H1 (cell line): ENCODE data around the gene CCDC195. TPM values are rescaled to one million over a fixed set of nuclear protein-coding genes. Genes with fewer than 3 reads are reported as not detected.

Experiments
- CTCF ChIA-PET: fragments of 300-600 bp; sonication (Branson Sonifier 250); formaldehyde crosslinking; loops from one replicate; lab custom pipeline; 2021; ENCODE audit not compliant: partially characterized antibody; lab: Charles Lee
- POLR2A ChIA-PET: fragments of 300-600 bp; sonication (Branson Sonifier 250); formaldehyde crosslinking; loops from one replicate; lab custom pipeline; 2021; ENCODE audit warnings: inconsistent platforms; ENCODE audit not compliant: partially characterized antibody; lab: Charles Lee
- DNase-seq, 2 experiments: peaks; one replicate each; pipeline versions ENCODE4 v3.0.0 to v3.0.0-alpha.2; 2010 to 2022; ENCODE audit warnings: low spot score in 2 of 2, low read depth in 1 of 2, mixed read lengths in 1 of 2
- FAIRE-seq: peaks from 2 replicates; lab custom pipeline; 2011; peaks lifted over from hg19 to GRCh38; lab: Jason Lieb, UNC
- H2AFZ ChIP-seq: 2 replicates; pipeline ENCODE4 v1.8.1; 2012; ENCODE audit warnings: low read length, inconsistent platforms
- H2AK5ac ChIP-seq: 2 replicates; pipeline ENCODE4 v1.6.1; 2013; ENCODE audit warnings: low read depth, low read length
- H2BK120ac ChIP-seq: replicated peaks from 2 replicates; pipeline ENCODE3; 2013; ENCODE audit warnings: low read depth, low read length, inconsistent platforms
- H2BK12ac ChIP-seq: 2 replicates; pipeline ENCODE4 v1.6.1; 2013; ENCODE audit warnings: low read depth, low read length
- H2BK15ac ChIP-seq: 2 replicates; pipeline ENCODE4 v1.6.1; 2013; ENCODE audit warnings: low read length
- H2BK20ac ChIP-seq: 2 replicates; pipeline ENCODE4 v1.6.1; 2013; ENCODE audit warnings: low read length
- H2BK5ac ChIP-seq: 2 replicates; pipeline ENCODE4 v1.6.1; 2013; ENCODE audit warnings: low read depth, low read length
- H3K14ac ChIP-seq: 2 replicates; pipeline ENCODE4 v1.6.1; 2013; ENCODE audit warnings: inconsistent platforms; ENCODE audit not compliant: insufficient read length
- H3K18ac ChIP-seq: 2 replicates; pipeline ENCODE4 v1.6.1; 2013; ENCODE audit warnings: low read length; ENCODE audit errors: extremely low read depth
- H3K23ac ChIP-seq: 2 replicates; pipeline ENCODE4 v1.6.1; 2013; ENCODE audit warnings: inconsistent platforms; ENCODE audit not compliant: insufficient read length
- H3K23me2 ChIP-seq: 2 replicates; pipeline ENCODE4 v1.6.1; 2013; ENCODE audit warnings: low read depth, low read length
- H3K27ac ChIP-seq: 2 replicates; pipeline ENCODE4 v1.6.1; 2011; ENCODE audit warnings: low read depth, low read length, inconsistent platforms
- H3K27me3 ChIP-seq, 4 experiments: replicated peaks in 1 of 4; 1 replicate in 1 of 4; 2 replicates in 3 of 4; pipeline versions ENCODE4 v1.6.1 to v1.8.1; 2011 to 2013; ENCODE audit warnings: low read length in 3 of 4, mild to moderate bottlenecking in 3 of 4, inconsistent platforms in 2 of 4, mixed read lengths in 2 of 4, moderate library complexity in 1 of 4; ENCODE audit not compliant: control insufficient read depth in 3 of 4, insufficient read depth in 3 of 4; ENCODE audit errors: extremely low read depth in 1 of 4
- H3K36me3 ChIP-seq, 4 experiments: 2 replicates each; pipeline versions ENCODE4 v1.6.1 to v1.8.1; 2011 to 2013; ENCODE audit warnings: mild to moderate bottlenecking in 4 of 4, low read length in 3 of 4, moderate library complexity in 2 of 4, control low read depth in 1 of 4, inconsistent platforms in 1 of 4; ENCODE audit not compliant: insufficient read depth in 4 of 4, control insufficient read depth in 2 of 4
- H3K4ac ChIP-seq: replicated peaks from 2 replicates; pipeline ENCODE3; 2013; ENCODE audit warnings: low read length, low read depth, mixed read lengths, inconsistent platforms; ENCODE audit not compliant: insufficient read length
- H3K4me1 ChIP-seq, 4 experiments: replicated peaks in 1 of 4; 1 replicate in 1 of 4; 2 replicates in 3 of 4; pipeline versions ENCODE4 v1.6.1 to v1.8.1; 2011 to 2013; ENCODE audit warnings: low read length in 3 of 4, inconsistent platforms in 2 of 4, mixed read lengths in 1 of 4; ENCODE audit not compliant: insufficient read depth in 4 of 4, control insufficient read depth in 3 of 4
- H3K4me2 ChIP-seq, 2 experiments: 2 replicates each; pipeline versions ENCODE4 v1.6.1 to v1.8.1; 2011 to 2013; ENCODE audit warnings: low read depth in 2 of 2, low read length in 2 of 2, control low read depth in 1 of 2, inconsistent platforms in 1 of 2, mild to moderate bottlenecking in 1 of 2; ENCODE audit not compliant: insufficient read depth in 1 of 2
- H3K4me3 ChIP-seq, 4 experiments: fragments of 200-600, 300-600 bp in 1 of 4; sonication (generic), shearing (Covaris generic), sonication (Bioruptor Twin) in 1 of 4; 2 replicates each; pipeline versions ENCODE4 v1.5.1 to v1.8.1; 2011 to 2016; ENCODE audit warnings: low read length in 4 of 4, low read depth in 3 of 4, control low read depth in 2 of 4, inconsistent platforms in 2 of 4, mild to moderate bottlenecking in 2 of 4, mixed read lengths in 1 of 4, moderate library complexity in 1 of 4; ENCODE audit not compliant: insufficient read depth in 2 of 4; ENCODE audit errors: extremely low read depth in 1 of 4
- H3K56ac ChIP-seq: replicated peaks from 2 replicates; pipeline ENCODE3; 2013; ENCODE audit warnings: low read depth, mild to moderate bottlenecking, mixed read lengths, low read length, inconsistent platforms; ENCODE audit not compliant: insufficient read length
- H3K79me1 ChIP-seq: 2 replicates; pipeline ENCODE4 v1.6.1; 2013; ENCODE audit warnings: low read depth, low read length, control low read depth
- H3K79me2 ChIP-seq, 2 experiments: 2 replicates each; pipeline versions ENCODE4 v1.6.1 to v1.8.1; 2012 to 2013; ENCODE audit warnings: low read length in 2 of 2, mild to moderate bottlenecking in 2 of 2, inconsistent platforms in 1 of 2; ENCODE audit not compliant: insufficient read depth in 2 of 2, control insufficient read depth in 1 of 2
- H3K9ac ChIP-seq, 4 experiments: replicated peaks in 1 of 4; 1 replicate in 1 of 4; 2 replicates in 3 of 4; pipeline versions ENCODE4 v1.6.1 to v1.8.1; 2011 to 2013; ENCODE audit warnings: low read depth in 3 of 4, low read length in 3 of 4, control low read depth in 2 of 4, mild to moderate bottlenecking in 2 of 4, moderate library complexity in 2 of 4, inconsistent platforms in 1 of 4; ENCODE audit errors: extremely low read depth in 1 of 4
- H3K9me3 ChIP-seq, 2 experiments: 2 replicates each; pipeline versions ENCODE4 v1.6.1 to v1.8.1; 2012 to 2013; ENCODE audit warnings: mild to moderate bottlenecking in 2 of 2, moderate library complexity in 2 of 2, control low read depth in 1 of 2, inconsistent platforms in 1 of 2, low read depth in 1 of 2, low read length in 1 of 2, mixed read lengths in 1 of 2; ENCODE audit not compliant: insufficient read depth in 2 of 2
- H4K20me1 ChIP-seq, 2 experiments: replicated peaks in 1 of 2; 2 replicates each; pipeline versions ENCODE3 to v1.8.1; 2011 to 2013; ENCODE audit warnings: inconsistent platforms in 2 of 2, low read length in 2 of 2, mild to moderate bottlenecking in 1 of 2; ENCODE audit not compliant: insufficient read depth in 2 of 2, control insufficient read depth in 1 of 2
- H4K5ac ChIP-seq: 2 replicates; pipeline ENCODE4 v1.6.1; 2013; ENCODE audit warnings: low read length, low read depth, mixed read lengths, inconsistent platforms; ENCODE audit not compliant: insufficient read length
- H4K8ac ChIP-seq: 2 replicates; pipeline ENCODE4 v1.8.0; 2013; ENCODE audit warnings: mild to moderate bottlenecking, moderate library complexity, low read length, inconsistent platforms; ENCODE audit not compliant: insufficient read depth; ENCODE audit errors: extremely low read depth
- H4K91ac ChIP-seq: replicated peaks from 2 replicates; pipeline ENCODE3; 2013; ENCODE audit warnings: low read length, mixed read lengths, inconsistent platforms; ENCODE audit not compliant: insufficient read length
- GABPA ChIP-seq: IDR thresholded peaks from 2 replicates; pipeline ENCODE4 v1.6.1; 2011; ENCODE audit warnings: mild to moderate bottlenecking, low read length, moderate library complexity, borderline replicate concordance; ENCODE audit not compliant: insufficient read depth
- JUN ChIP-seq: IDR thresholded peaks from 2 replicates; pipeline ENCODE4 v1.6.1; 2011; ENCODE audit warnings: low read depth, mild to moderate bottlenecking, improper control_type of control experiment, low read length
- POLR2AphosphoS5 ChIP-seq: IDR thresholded peaks from 2 replicates; pipeline ENCODE4 v1.6.1; 2011; ENCODE audit warnings: low read depth, low read length
- SP2 ChIP-seq: IDR thresholded peaks from 2 replicates; pipeline ENCODE4 v1.6.1; 2012; ENCODE audit warnings: mild to moderate bottlenecking, low read length, inconsistent platforms
- TAF1 ChIP-seq: IDR thresholded peaks from 2 replicates; pipeline ENCODE4 v1.6.1; 2011; ENCODE audit warnings: mild to moderate bottlenecking, low read depth, low read length
- WGBS, 2 experiments: shearing (Covaris generic) in 1 of 2; methylation state at CpG; one replicate each; pipeline versions ENCODE4 v1.1.6 to v1.1.7; 2013 to 2015; ENCODE audit warnings: low lambda C conversion rate in 2 of 2, mixed read lengths in 2 of 2, inconsistent platforms in 1 of 2, low coverage in 1 of 2, missing lambda C conversion rate in 1 of 2; ENCODE audit not compliant: insufficient replicate concordance in 2 of 2, insufficient coverage in 1 of 2, insufficient read length in 1 of 2; ENCODE audit errors: extremely low coverage in 1 of 2, missing lambda C conversion rate in 1 of 2; 5-methylcytosine and 5-hydroxymethylcytosine counted together
- polyA plus RNA-seq, 7 experiments: library from polyadenylated mRNA; depleted of rRNA in 3 of 7; stranded (reverse) in 5 of 7; unstranded in 2 of 7; fragments of >200 nt in 5 of 7; fragments of 200-250 nt in 2 of 7; gene quantifications; 1 replicate in 5 of 7; 2 replicates in 1 of 7; 4 replicates in 1 of 7; pipeline versions ENCODE4 v1.2.1 to v1.2.3, GENCODE V29; 2011 to 2013; ENCODE audit warnings: missing spikeins in 2 of 7, mixed read lengths in 2 of 7
- total RNA-seq: library from RNA; stranded (reverse); fragmentation: NEBNext Ultra II Directional; extraction: Animal tissue kit (Norgen Biotek cat#: 25700); gene quantifications from 2 replicates; pipeline ENCODE4 v1.2.1, GENCODE V29; 2021

Gene CCDC195
- total and polyA plus RNA-seq, 2 of the 8 experiments (the other 6 are each of a cell fraction or from before 2014, with no cell fraction given): not detected

DNA sequence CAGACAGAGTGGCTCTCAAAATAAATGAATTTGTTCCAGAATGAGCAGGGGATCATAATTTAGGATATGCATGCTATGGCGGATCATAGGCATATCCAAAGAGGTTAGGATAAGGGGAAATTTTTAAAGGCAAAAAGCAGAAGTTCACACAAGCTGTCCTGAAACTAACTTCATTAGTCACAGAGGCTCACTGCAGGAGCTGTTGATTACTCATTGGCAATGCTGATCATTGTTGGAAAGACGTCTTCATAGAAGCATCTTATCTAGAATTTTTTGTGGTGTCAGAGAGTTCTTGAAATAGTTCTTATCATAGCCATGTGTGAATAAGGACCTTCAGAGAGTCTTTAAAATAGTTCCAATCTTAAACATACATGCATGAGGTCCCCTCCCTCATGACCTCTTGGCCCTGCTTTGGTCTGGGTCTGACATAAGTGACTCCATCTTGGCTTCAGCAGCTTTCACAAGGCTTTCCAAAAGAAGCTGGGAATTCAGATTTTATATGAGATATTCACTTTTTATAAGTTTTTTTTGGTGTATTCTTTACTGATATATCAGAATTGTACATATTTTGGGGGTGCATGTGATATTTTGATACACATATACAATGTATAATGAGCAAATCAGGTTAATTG, 7.5 kb upstream of the CCDC195 start:
- Histone ChIP-seq H4K5ac (no peak overlapping the region), H4K8ac (no peak overlapping the region), H3K4me3 (no peak overlapping the region), H3K27me3 (no peaks in the 10 kb centered on the region), H3K36me3 (no peaks in the 10 kb centered on the region), H3K9me3 (peaks cover 0 to 2% of the 10 kb centered on the region in 2 experiments; a peak in 2 of 4 replicates), H3K4me1 (no peaks in the 10 kb centered on the region), H3K23ac (no peak overlapping the region), H2AFZ (no peak overlapping the region), H3K4me2 (no peak overlapping the region), H3K4ac (no peak overlapping the region), H2BK15ac (no peak overlapping the region), H3K56ac (no peak overlapping the region), H4K91ac (no peak overlapping the region), H3K23me2 (no peaks in the 10 kb centered on the region), H2BK12ac (no peak overlapping the region), H3K27ac (no peak overlapping the region), H2BK5ac (no peak overlapping the region), H2AK5ac (no peak overlapping the region), H2BK120ac (no peak overlapping the region), H3K9ac (no peak overlapping the region), H3K14ac (no peak overlapping the region), H2BK20ac (no peak overlapping the region), H4K20me1 (no peaks in the 10 kb centered on the region), H3K79me2 (no peaks in the 10 kb centered on the region), H3K79me1 (no peaks in the 10 kb centered on the region), H3K18ac (no peak overlapping the region)
- FAIRE-seq (no peak), DNase-seq (no peak)
- 96% methylated on average over 2 of the region's 2 CpGs; no CpG with 5 or more reads in 1 of the 2 experiments for WGBS, 2 experiments
- CTCF ChIA-PET: interaction anchor here (1.1 to 1.7 kb wide), 5 partner anchors 24 to 274 kb away, joined by 3 to 4 read pairs (median 3); no protein-coding TSS in a partner anchor
- TF ChIP-seq SP2: no peak
- TF ChIP-seq POLR2AphosphoS5: no peak
- TF ChIP-seq JUN: no peak
- TF ChIP-seq TAF1: no peak
- TF ChIP-seq GABPA: no peak
- POLR2A ChIA-PET: no interaction called here
